DMS53 (cell line): ENCODE data around the gene VPS33B.
"Not testable (repeated sequence)": the region's sequence is repeated elsewhere in the genome, so short reads cannot be mapped to it uniquely, and the experiment has no call there.

Experiments used
- DNase-seq: peaks from one replicate; lab custom pipeline; 2025; lab: John Stamatoyannopoulos, UW

Gene VPS33B

GRCh38 chr15:91031796-91032195 is 9.4 kb upstream of the VPS33B start:
- no peak for DNase-seq

DNA sequence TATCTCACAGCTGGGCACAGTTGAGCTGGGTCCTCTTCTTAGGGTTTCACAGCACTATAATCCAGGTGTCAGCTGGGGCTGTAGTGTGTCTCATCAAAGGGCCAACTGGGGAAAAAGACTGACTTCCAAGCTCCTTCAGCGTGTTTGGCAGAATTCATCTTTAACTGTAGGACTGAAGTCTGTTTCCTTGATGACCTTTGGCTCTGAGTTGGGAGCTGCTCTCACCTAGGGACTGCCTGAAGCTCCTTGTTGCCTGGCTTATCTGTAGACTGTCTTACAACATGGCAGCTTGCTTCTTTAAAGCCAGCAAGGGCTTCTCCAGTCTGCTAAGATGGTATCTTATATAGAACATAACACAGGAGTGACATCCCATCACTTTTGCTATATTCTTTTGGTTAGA is 5.3 kb upstream of the VPS33B start:
- DNase-seq: no peak

GRCh38 chr15:91023720-91024119 is 1.3 kb upstream of the VPS33B start:
- DNase-seq: no peak

DNA sequence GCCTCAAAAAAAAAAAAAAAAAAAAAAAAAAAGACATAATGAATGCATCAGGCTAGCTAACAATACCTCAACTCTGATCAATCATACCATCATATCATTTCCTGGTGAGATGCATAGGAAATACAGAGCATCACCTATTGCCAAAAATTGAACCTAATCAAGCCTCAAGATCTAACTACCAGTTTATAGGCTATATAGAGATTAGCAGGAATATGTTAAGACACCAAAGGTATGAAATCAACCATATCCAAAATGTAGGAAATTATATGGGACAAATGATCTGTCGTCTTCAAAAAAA is 387 bp upstream of the VPS33B start:
- no peak for DNase-seq

- DNase-seq: no peak
These were observed 799 bp downstream of the VPS33B start for GRCh38 chr15:91021516-91022074.

GRCh38 chr15:91018158-91018557 is 4.2 kb downstream of the VPS33B start:
- no peak for DNase-seq

DNA sequence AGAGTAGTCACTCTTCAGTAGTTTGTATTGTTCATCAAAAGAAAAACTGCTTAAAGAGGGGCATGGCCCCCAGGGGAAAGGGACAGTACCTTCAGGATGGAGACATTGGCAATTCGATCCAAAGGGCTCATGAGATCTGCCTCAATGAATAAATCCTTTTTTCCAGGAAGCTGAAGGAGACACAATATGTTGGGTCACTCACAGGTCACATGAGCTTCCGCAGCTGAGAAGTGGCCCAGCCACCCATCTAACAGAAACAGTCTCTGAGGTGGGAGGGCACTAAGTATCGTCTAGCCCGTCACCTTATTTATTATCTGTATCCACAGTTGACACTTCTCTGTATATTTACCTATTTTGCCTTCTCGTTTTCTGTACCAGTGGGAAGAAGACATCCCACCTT is 4.7 kb downstream of the VPS33B start:
- DNase-seq: no peak

DNA sequence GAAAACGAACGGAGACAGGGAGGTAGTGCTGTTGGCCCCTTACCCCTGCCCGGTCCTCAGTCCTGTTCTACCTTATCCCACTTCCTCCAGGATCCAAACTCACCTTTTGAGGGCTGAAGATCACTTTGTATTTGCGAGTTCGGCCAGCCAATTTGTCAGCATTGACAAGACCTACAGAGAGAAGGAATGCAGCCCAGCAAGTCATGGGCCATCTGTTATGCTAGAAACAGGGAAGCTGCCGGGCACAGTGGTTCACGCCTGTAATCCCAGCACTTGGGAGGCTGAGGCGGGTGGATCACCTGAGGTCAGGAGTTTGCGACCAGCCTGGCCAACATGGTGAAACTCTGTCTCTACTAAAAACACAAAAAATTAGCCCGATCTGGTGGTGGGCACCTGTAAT is 8.7 kb downstream of the VPS33B start:
- not testable (repeated sequence) for DNase-seq

DNA sequence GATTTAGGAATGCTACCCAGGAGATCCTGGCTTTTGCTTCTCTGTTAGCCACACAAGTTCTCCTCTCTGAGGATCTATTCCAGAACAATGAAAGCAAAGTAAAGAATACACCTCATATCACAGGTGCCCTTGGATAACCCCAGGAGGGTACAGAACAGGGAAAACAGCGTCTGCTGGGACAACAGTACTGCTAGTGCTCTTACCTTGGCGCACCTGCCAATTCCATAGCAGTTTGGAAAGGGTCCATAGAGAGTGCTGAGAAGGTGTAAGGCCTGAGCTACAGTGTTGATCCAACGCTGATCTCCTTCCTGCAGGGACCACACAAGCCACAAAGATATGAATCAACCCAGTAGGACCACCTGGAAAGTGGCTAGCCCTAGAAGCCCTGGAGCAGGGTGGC is 15.1 kb downstream of the VPS33B start:
- no peak for DNase-seq

DNA sequence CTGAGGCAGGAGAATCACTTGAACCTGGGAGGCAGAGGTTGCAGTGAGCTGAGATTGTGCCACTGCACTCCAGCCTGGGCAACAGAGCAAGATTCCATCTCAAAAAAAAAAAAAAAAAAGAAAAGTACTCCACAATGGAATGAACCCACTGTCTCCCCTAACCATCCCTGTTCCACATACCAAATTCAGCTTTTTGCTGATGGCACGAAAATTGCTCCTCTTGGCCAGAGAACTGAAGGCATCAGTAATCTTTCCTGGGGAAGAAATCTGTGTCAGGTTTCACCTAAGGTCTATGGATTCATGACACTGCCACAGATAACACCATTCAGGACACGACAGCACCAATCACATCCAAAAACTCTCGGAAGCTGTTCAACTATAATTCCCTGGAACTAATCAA is 21.2 kb downstream of the VPS33B start:
- DNase-seq: no peak

DNA sequence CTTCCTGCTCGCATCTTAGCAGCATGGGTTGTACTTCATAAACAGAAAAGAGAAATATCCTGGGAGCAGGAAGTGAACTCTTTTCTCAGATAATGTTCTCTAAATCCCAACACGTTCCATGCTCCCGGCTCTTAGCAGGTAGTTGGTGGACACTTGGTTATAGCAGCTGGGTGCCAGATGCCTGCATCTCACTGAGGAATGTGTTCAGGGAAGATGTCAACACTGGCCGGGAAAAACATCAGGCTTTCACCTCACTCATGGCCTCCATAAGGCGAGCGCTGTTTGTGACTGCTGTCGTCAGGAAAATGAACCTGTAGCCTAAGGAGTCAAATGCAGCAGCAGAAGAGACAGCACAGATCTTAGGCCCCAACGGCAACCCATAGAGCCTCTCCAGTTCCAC is 23.7 kb downstream of the VPS33B start:
- DNase-seq: no peak

GRCh38 chr15:90994417-90995311 is 27.7 kb downstream of the VPS33B start, which contains the start of gene PRC1:
TSS of gene PRC1 (minus strand) at chr15:90994535. CDS start at chr15:90994417, 118 bp downstream.
- peak; percentile 98 for DNase-seq

- DNase-seq: peak; percentile 51
These were observed 28.4 kb downstream of the VPS33B start for GRCh38 chr15:90994059-90994416.

GRCh38 chr15:90991587-90992285 is 30.7 kb downstream of the VPS33B start:
- no peak for DNase-seq

- no peak for DNase-seq
These were observed 31.9 kb downstream of the VPS33B start for GRCh38 chr15:90990446-90990845.

- DNase-seq: no peak
These were observed 33.2 kb downstream of the VPS33B start for GRCh38 chr15:90989040-90989768.

GRCh38 chr15:90988296-90988695 is 34.1 kb downstream of the VPS33B start:
- no peak for DNase-seq

DNA sequence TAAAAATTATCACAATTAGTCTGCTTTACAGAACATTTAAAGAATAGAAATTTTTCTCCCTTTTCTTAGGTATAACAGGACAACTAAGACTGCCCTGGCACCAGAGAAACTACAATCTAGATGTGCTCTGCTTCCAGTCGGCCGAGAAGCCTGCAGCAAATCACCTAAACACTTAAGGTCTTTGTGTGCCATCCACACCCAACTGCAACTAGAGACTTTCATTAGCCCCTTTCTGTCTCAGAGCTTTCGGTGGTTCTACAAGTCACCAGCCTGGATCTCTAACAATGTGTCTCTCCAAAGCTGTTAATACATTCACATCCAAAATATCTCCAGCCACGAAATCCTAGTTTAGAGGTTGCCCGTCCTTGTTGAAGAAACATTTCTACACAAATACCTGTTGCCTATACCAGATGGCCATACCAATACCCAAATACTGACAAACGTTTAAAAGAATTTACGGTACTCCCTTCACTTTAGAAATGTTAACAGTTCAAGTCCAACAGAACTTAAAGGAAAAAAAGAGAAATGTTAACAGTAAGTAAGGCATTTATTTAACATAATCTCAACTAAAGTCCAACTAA is 34.7 kb downstream of the VPS33B start:
- DNase-seq: no peak

DNA sequence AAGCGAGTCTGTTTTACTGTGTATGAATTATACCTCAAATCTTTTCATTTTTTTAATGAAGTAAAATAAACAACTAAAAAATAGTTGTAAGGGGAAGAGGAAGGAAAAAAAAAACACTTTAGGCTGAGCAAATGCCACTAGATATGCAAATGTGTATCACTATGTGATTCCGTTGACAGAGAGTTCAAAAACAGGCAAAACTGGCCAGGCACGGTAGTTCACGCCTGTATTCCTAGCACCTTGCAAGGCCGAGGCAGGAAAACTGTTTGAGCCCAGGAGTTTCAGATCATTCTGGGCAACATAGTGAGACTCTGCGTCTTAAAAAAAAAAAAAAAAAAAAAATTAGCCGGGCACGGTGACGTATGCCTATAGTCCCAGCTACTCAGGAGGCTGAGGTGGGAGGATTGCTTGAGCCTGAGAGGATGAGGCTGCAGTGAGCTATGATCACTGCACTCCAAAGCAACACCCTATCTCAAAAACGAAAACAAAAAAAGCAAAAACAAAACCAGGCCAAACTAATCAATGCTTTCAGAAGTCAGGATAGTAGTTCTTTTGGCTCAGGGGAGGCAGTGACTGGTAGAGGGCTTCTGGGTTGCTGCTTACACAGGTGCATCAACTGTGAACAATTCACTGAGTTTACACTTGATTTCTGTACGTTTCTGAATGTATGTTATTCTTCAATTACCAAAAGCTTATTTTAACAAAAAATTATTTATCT is 35.4 kb downstream of the VPS33B start:
- DNase-seq: no peak

DNA sequence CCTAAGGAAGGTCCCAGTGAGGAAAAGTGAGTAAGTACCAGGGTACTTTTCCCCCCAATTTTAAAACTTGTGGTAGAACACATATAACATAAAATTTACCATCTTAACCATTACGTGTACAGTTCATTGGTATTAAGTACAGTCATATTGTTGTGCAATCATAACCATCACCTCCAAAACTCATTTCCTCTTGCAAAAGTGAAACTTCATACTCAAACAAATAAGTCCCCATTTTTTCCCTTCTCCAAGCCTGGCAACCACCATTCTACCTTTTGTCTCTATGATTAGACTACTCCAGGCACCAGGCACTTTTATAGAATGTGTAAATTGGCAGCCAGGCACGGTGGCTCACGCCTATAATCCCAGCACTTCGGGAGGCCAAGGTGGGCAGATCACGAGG is 40.3 kb downstream of the VPS33B start:
- no peak for DNase-seq

DNA sequence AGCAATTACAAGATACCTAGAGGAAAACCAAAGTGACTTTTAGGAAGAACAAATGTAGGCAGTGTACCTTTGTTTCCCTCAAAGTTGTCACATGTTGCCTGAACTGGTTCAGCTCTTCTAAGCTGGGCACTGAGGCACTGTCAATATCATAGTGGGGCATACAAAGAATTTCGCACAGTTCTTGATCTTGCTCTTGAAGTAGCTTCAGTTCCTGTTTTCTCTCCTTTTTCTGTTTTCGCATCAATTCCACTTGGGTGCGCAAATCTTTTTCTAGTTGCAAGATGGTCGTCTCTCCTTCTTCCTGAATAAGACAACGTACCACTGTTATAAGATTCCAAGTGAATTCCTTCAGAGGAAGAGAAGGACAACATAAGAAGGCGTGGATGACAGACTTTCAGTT is 40.7 kb downstream of the VPS33B start:
- DNase-seq: no peak

DNA sequence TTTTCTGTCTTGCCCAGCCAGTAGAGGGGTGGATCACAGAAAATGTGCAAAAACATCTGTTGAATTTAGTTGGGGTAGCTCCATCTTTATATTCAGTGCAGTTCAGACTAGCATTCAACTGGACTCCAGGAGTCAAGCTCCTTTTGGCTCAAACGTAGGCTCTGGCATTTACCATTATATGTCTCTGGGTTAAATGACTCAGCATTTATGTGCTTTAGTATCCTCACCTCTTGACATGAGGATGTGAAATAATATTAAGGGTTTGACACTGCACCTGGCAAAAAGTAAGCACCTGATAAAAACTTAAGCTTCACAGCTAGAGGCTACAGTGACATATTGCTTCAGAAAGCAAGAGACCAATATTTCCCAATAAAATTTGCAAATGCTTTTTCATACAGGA is 42.8 kb downstream of the VPS33B start:
- peak; percentile 63 for DNase-seq
